ENCODE data around the gene SPATS2L. TPM values are rescaled to one million over a fixed set of nuclear protein-coding genes. Genes with fewer than 3 reads are reported as not detected.

SPATS2L gene
- total and polyA plus RNA-seq, 12 donors: 23.4 to 104 (median 71.8) TPM

DNA sequence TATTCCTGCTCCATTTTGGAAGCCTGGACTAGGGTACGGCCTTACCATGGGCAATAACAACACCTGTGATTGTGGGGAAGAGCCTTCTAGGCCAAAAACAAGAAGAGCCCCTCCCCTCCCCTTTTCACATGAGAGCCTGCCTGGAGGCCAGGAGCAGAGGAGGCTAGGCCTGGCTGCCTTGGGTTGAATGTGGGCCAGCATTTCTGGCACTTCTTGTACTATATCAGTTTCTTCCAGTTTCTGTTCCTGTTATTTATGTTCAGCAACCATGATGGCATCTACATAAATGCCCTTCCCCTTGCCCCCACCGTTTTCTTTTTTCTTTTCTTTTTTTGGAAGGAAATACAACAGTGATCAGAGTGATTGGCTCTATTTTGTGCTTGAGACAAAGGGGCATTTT lies 145.0 kb downstream of the SPATS2L start:
- no peak overlapping the region for H3K4me3 ChIP-seq
- no peak for DNase-seq
- 90 to 98% methylated on average over 2 of the region's 2 CpGs for WGBS, 2 donors
- intact Hi-C loops (cut with DNase I): loop anchor here in 1 of 10 donors (10.0 kb wide), 1 partner anchor 147 kb away; the partner anchor contains the start of gene SPATS2L
- H3K9me3 ChIP-seq: no peaks in the 10 kb centered on the region
- no peaks in the 10 kb centered on the region for H3K27me3 ChIP-seq
- H3K27ac ChIP-seq: no peak overlapping the region
- H3K4me1 ChIP-seq: peaks cover 0 to 20% (median 12%) of the 10 kb centered on the region in 9 donors
- H3K36me3 ChIP-seq: peaks cover 0 to 50% (median 0%) of the 10 kb centered on the region in 9 donors
- no peak for ATAC-seq
- TF ChIP-seq, protein P1, sequence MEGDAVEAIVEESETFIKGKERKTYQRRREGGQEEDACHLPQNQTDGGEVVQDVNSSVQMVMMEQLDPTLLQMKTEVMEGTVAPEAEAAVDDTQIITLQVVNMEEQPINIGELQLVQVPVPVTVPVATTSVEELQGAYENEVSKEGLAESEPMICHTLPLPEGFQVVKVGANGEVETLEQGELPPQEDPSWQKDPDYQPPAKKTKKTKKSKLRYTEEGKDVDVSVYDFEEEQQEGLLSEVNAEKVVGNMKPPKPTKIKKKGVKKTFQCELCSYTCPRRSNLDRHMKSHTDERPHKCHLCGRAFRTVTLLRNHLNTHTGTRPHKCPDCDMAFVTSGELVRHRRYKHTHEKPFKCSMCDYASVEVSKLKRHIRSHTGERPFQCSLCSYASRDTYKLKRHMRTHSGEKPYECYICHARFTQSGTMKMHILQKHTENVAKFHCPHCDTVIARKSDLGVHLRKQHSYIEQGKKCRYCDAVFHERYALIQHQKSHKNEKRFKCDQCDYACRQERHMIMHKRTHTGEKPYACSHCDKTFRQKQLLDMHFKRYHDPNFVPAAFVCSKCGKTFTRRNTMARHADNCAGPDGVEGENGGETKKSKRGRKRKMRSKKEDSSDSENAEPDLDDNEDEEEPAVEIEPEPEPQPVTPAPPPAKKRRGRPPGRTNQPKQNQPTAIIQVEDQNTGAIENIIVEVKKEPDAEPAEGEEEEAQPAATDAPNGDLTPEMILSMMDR (IDR thresholded peaks at IDR 0.05): no peak

DNA sequence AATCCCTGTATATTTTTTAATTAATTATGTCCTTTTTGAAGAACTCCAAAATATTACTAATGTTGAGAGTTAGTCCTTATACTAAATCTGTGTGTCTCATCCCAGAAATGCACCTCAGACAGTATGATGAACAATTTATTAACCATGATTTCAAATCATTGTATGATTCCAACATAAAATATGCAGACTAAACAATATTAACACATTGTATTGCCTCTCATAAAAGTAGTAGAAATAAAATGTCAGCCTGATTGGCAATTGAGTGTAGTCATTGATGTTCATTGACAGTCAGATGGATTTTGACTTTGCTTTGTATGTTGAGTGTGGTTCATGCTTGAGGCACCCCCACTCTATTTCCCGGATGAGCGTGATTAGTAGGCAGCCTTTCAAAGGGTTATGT lies 145.9 kb downstream of the SPATS2L start:
- intact Hi-C loops (cut with DNase I): loop anchor here in 1 of 10 donors (10.0 kb wide), 1 partner anchor 148 kb away; the partner anchor contains the start of gene SPATS2L
- Histone ChIP-seq H3K36me3 (peaks cover 0 to 41% (median 0%) of the 10 kb centered on the region in 9 donors), H3K4me3 (no peak overlapping the region), H3K9me3 (no peaks in the 10 kb centered on the region), H3K27me3 (no peaks in the 10 kb centered on the region), H3K4me1 (peaks cover 0 to 24% (median 12%) of the 10 kb centered on the region in 9 donors), H3K27ac (no peak overlapping the region)
- WGBS, 2 donors: 95 to 98% methylated on average over 2 of the region's 2 CpGs
- ATAC-seq: no peak
- TF ChIP-seq, protein P1 (IDR thresholded peaks at IDR 0.05): no peak
- no peak for DNase-seq

DNA sequence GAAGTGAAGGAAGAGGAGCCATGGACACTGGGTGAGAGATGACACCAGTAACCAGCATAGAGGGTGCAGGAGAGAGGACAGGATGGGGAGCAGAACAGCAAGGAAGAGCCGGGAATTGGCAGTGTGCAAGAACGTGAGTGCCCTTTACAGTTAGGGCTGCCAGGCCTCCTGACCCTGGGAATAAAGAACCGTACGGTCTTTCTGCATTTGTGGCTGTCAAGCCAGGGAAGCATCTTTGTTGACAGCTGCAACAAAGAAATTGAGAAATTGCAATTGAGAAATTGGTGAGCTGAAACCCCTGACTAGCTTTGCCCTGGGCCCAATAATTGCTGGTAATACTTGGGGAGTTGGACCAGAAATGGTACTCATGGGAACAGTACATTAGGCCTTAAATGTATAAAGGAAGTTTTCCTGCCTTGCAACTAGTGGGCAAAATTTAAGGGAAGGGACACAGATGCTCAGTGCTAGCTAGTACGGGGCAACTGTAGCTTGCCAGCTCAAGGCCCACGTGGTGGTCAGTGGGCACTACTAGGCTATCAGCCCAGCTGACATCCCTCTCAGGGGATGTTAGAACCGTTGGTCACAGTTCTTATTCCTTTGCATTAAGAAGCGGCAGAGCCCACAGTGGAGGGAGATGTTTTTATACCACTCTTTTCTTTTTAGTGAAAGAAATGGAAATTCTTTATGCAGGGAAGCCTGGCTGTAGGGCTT lies 146.8 kb downstream of the SPATS2L start:
- Histone ChIP-seq H3K9me3 (no peaks in the 10 kb centered on the region), H3K36me3 (peaks cover 0 to 34% (median 0%) of the 10 kb centered on the region in 9 donors), H3K27ac (no peak overlapping the region), H3K4me1 (peaks cover 0 to 26% (median 12%) of the 10 kb centered on the region in 9 donors), H3K27me3 (no peaks in the 10 kb centered on the region), H3K4me3 (no peak overlapping the region)
- no peak for ATAC-seq
- TF ChIP-seq, protein P1 (IDR thresholded peaks at IDR 0.05): no peak
- intact Hi-C loops (cut with DNase I): loop anchor here in 1 of 10 donors (10.0 kb wide), 1 partner anchor 148 kb away; the partner anchor contains the start of gene SPATS2L
- 85 to 91% methylated on average over 8 of the region's 8 CpGs for WGBS, 2 donors
- DNase-seq: no peak

DNA sequence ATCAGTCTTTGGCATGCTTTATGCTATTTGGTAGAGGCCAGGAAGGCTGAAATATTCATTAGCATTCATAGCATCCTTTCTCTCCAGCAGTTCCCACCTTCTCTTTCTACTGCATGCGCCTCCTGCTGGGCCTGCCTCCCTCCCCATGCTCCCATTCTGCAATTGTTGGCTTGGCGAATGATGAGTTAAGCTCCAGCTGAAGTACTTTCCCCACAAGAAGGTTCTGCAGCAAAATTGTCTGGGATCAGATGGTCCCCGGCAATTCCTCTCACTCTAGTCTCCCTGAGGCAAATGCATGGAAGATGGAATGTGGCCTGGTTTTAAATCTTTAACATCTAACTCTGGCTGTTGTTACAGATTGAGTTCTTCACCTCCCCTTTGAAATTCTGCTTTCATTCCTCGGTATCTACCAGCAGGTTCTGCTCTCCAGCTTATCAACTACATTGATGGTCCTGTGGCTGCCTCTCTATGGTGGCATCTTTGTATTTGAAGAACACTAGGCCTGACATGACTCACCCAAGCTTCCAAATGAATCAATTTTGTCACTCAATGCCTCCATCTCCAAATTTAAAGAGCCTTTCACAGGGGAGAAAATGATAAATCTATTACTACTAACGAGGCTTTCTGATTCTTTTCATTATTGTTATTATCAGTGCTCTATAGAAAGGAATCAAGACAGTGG lies 147.5 kb downstream of the SPATS2L start:
- TF ChIP-seq, protein P1 (IDR thresholded peaks at IDR 0.05): no peak
- WGBS, 2 donors: 77 to 96% methylated on average over 5 of the region's 5 CpGs
- no peak for DNase-seq
- Histone ChIP-seq H3K27me3 (no peaks in the 10 kb centered on the region), H3K27ac (no peak overlapping the region), H3K4me3 (no peak overlapping the region), H3K4me1 (peaks cover 0 to 26% (median 12%) of the 10 kb centered on the region in 9 donors), H3K36me3 (peaks cover 0 to 27% (median 0%) of the 10 kb centered on the region in 9 donors), H3K9me3 (no peaks in the 10 kb centered on the region)
- ATAC-seq: no peak
- intact Hi-C loops (cut with DNase I): loop anchor here in 1 of 10 donors (10.0 kb wide), 1 partner anchor 149 kb away; the partner anchor contains the start of gene SPATS2L
